ENCODE measurements around the gene GALNT16. TPM values are rescaled to one million over a fixed set of nuclear protein-coding genes. Genes with fewer than 3 reads are reported as not detected.

The GALNT16 gene
- total RNA-seq, 1 donor from 2014 or later: 6.2 TPM

DNA sequence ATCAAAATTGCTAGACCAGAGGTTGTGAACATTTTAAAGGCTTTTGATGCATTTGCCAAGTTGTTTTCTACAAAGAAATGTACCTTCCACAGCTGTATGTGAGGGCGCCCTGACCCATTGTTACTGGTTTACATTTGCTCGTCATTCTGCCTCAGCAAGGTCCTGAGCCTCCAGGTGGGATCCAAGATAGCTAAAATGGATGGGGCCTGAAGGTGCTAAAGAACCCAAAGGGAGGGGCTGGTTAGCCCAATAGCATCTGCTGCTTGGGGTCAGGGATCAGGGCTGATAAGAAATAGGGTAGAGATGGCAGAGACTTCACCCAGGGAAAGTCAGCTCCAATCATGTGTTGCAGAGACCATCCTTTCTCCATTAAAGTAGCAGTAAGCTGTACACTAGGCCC is 43.1 kb downstream of the GALNT16 start:
- H3K4me3 Mint-ChIP-seq (ENCODE audit: unreplicated experiment): no peak overlapping the region
- Histone ChIP-seq H3K4me3 (ENCODE audit: insufficient read depth, low read depth, low read length) (no peak overlapping the region), H4K20me1 (ENCODE audit: insufficient read depth, low read length) (no peaks in the 10 kb centered on the region), H3K4me1 (ENCODE audit: insufficient read depth, low read length) (no peaks in the 10 kb centered on the region), H3K9me3 (ENCODE audit: insufficient read depth, low read depth, low read length) (no peaks in the 10 kb centered on the region), H3K9ac (ENCODE audit: low read length) (no peak overlapping the region), H2AFZ (ENCODE audit: low read depth, low read length) (no peak overlapping the region), H3K27ac (ENCODE audit: low read depth, low read length) (no peak overlapping the region), H3K4me2 (ENCODE audit: low read length) (no peak overlapping the region), H3K79me2 (ENCODE audit: insufficient read depth, low read length) (no peaks in the 10 kb centered on the region), H3K27me3 (ENCODE audit: insufficient read depth, low read length) (peaks cover 24% of the 10 kb centered on the region), H3K36me3 (ENCODE audit: insufficient read depth, low read length) (no peaks in the 10 kb centered on the region)
- no peaks in the 10 kb centered on the region for H3K4me1 Mint-ChIP-seq (ENCODE audit: low read depth, unreplicated experiment)
- no peaks in the 10 kb centered on the region for H3K9me3 Mint-ChIP-seq (ENCODE audit: unreplicated experiment)
- peaks cover 43% of the 10 kb centered on the region for H3K27me3 Mint-ChIP-seq (ENCODE audit: low read depth, unreplicated experiment)
- TF ChIP-seq EZH2 (IDR thresholded peaks at IDR 0.05; ENCODE audit: insufficient read depth, low read length): no peak
- TF ChIP-seq, protein P1, sequence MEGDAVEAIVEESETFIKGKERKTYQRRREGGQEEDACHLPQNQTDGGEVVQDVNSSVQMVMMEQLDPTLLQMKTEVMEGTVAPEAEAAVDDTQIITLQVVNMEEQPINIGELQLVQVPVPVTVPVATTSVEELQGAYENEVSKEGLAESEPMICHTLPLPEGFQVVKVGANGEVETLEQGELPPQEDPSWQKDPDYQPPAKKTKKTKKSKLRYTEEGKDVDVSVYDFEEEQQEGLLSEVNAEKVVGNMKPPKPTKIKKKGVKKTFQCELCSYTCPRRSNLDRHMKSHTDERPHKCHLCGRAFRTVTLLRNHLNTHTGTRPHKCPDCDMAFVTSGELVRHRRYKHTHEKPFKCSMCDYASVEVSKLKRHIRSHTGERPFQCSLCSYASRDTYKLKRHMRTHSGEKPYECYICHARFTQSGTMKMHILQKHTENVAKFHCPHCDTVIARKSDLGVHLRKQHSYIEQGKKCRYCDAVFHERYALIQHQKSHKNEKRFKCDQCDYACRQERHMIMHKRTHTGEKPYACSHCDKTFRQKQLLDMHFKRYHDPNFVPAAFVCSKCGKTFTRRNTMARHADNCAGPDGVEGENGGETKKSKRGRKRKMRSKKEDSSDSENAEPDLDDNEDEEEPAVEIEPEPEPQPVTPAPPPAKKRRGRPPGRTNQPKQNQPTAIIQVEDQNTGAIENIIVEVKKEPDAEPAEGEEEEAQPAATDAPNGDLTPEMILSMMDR (IDR thresholded peaks at IDR 0.05; ENCODE audit: insufficient read depth, low read depth, low read length): no peak
- no peaks in the 10 kb centered on the region for H3K36me3 Mint-ChIP-seq (ENCODE audit: low read depth, unreplicated experiment)
- H3K27ac Mint-ChIP-seq (ENCODE audit: unreplicated experiment): no peak overlapping the region
- DNase-seq (ENCODE audit: low read depth) (no peak), FAIRE-seq (no peak)

DNA sequence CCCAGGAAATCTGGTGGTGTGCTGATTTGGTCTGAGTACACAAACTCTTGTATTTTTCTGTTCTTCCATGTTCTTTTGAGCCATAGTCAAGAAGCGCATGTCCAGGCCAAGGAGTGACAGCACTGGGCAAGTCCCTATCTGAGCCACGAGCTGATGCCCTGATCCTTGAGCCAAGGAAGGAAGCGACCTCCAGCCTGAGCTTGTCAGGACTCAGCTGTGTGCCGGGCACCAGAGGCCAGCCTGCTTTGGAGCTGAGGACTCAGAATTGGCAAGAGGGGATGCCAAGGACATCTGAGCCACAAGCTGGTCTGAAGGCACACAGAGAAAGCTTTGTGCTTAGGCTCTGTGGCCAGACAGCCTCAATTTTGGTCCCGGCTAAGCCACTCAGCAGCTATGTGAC is 52.6 kb downstream of the GALNT16 start:
- H3K27me3 Mint-ChIP-seq (ENCODE audit: low read depth, unreplicated experiment): peaks cover 14% of the 10 kb centered on the region
- H2AFZ ChIP-seq (ENCODE audit: low read depth, low read length): no peak overlapping the region
- DNase-seq (ENCODE audit: low read depth): no peak

DNA sequence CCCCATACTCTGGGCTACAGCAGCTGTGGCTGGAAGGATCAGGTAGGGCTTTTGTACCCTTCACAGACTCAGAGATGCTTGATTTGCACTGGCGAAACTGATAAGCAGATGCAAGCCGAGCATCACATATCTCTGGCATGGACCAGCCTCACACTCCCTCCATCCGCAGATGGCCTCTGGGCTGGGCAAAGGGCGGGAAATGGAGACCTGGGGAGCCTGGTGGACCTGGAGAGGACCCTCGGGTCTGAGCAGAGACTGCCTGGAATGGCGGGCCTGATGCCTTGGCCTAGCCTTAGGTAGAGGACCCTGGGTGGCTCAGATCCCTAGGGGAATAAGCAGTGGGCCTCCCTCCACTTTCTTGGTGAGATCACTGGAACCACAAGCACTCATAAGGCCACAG is 53.2 kb downstream of the GALNT16 start:
- Mint-ChIP-seq H3K4me3 (ENCODE audit: unreplicated experiment) (peak overlapping the region; percentile 23), H3K27me3 (ENCODE audit: low read depth, unreplicated experiment) (peaks cover 11% of the 10 kb centered on the region), H3K9me3 (ENCODE audit: unreplicated experiment) (no peaks in the 10 kb centered on the region), H3K36me3 (ENCODE audit: low read depth, unreplicated experiment) (peaks cover 4% of the 10 kb centered on the region), H3K27ac (ENCODE audit: unreplicated experiment) (no peak overlapping the region), H3K4me1 (ENCODE audit: low read depth, unreplicated experiment) (peaks cover 12% of the 10 kb centered on the region)
- no peaks in the 10 kb centered on the region for H3K27me3 ChIP-seq (ENCODE audit: insufficient read depth, low read length)
- no peak for DNase-seq (ENCODE audit: low read depth)
- no peak overlapping the region for H3K4me3 ChIP-seq (ENCODE audit: insufficient read depth, low read depth, low read length)
- no peak overlapping the region for H3K9ac ChIP-seq (ENCODE audit: low read length)
- no peak overlapping the region for H2AFZ ChIP-seq (ENCODE audit: low read depth, low read length)
- H3K4me1 ChIP-seq (ENCODE audit: insufficient read depth, low read length): peaks cover 10% of the 10 kb centered on the region
- no peak overlapping the region for H3K4me2 ChIP-seq (ENCODE audit: low read length)
- no peaks in the 10 kb centered on the region for H4K20me1 ChIP-seq (ENCODE audit: insufficient read depth, low read length)
- no peak overlapping the region for H3K27ac ChIP-seq (ENCODE audit: low read depth, low read length)
- no peaks in the 10 kb centered on the region for H3K79me2 ChIP-seq (ENCODE audit: insufficient read depth, low read length)
- H3K36me3 ChIP-seq (ENCODE audit: insufficient read depth, low read length): no peaks in the 10 kb centered on the region
- TF ChIP-seq, protein P1 (IDR thresholded peaks at IDR 0.05; ENCODE audit: insufficient read depth, low read depth, low read length): no peak
- TF ChIP-seq EZH2 (IDR thresholded peaks at IDR 0.05; ENCODE audit: insufficient read depth, low read length): no peak
- no peaks in the 10 kb centered on the region for H3K9me3 ChIP-seq (ENCODE audit: insufficient read depth, low read depth, low read length)
- FAIRE-seq: no peak

More for the DNA sequence above, 52.6 kb downstream of the GALNT16 start:
- no peak for TF ChIP-seq EZH2 (IDR thresholded peaks at IDR 0.05; ENCODE audit: insufficient read depth, low read length)
- TF ChIP-seq, protein P1 (IDR thresholded peaks at IDR 0.05; ENCODE audit: insufficient read depth, low read depth, low read length): no peak
- H4K20me1 ChIP-seq (ENCODE audit: insufficient read depth, low read length): no peaks in the 10 kb centered on the region
- no peaks in the 10 kb centered on the region for H3K36me3 ChIP-seq (ENCODE audit: insufficient read depth, low read length)
- no peaks in the 10 kb centered on the region for H3K9me3 Mint-ChIP-seq (ENCODE audit: unreplicated experiment)
- peaks cover 10% of the 10 kb centered on the region for H3K4me1 Mint-ChIP-seq (ENCODE audit: low read depth, unreplicated experiment)
- peaks cover 5% of the 10 kb centered on the region for H3K4me1 ChIP-seq (ENCODE audit: insufficient read depth, low read length)
- no peak overlapping the region for H3K27ac ChIP-seq (ENCODE audit: low read depth, low read length)
- H3K4me3 Mint-ChIP-seq (ENCODE audit: unreplicated experiment): no peak overlapping the region
- no peak for FAIRE-seq
- H3K4me3 ChIP-seq (ENCODE audit: insufficient read depth, low read depth, low read length): no peak overlapping the region
- H3K36me3 Mint-ChIP-seq (ENCODE audit: low read depth, unreplicated experiment): peaks cover 2% of the 10 kb centered on the region
- no peak overlapping the region for H3K27ac Mint-ChIP-seq (ENCODE audit: unreplicated experiment)
- H3K79me2 ChIP-seq (ENCODE audit: insufficient read depth, low read length): no peaks in the 10 kb centered on the region
- H3K9ac ChIP-seq (ENCODE audit: low read length): no peak overlapping the region
- no peaks in the 10 kb centered on the region for H3K9me3 ChIP-seq (ENCODE audit: insufficient read depth, low read depth, low read length)
- no peaks in the 10 kb centered on the region for H3K27me3 ChIP-seq (ENCODE audit: insufficient read depth, low read length)
- H3K4me2 ChIP-seq (ENCODE audit: low read length): no peak overlapping the region

Data from astrocyte (in vitro differentiated cells and primary cell).